ENCODE data around the gene RUSC2. TPM values are rescaled to one million over a fixed set of nuclear protein-coding genes. Genes with fewer than 3 reads are reported as not detected.

RUSC2 gene
- total and polyA plus RNA-seq, 2 donors (not counting 1 experiment from before 2014, with no cell fraction given): 0.27 to 0.76 TPM

DNA sequence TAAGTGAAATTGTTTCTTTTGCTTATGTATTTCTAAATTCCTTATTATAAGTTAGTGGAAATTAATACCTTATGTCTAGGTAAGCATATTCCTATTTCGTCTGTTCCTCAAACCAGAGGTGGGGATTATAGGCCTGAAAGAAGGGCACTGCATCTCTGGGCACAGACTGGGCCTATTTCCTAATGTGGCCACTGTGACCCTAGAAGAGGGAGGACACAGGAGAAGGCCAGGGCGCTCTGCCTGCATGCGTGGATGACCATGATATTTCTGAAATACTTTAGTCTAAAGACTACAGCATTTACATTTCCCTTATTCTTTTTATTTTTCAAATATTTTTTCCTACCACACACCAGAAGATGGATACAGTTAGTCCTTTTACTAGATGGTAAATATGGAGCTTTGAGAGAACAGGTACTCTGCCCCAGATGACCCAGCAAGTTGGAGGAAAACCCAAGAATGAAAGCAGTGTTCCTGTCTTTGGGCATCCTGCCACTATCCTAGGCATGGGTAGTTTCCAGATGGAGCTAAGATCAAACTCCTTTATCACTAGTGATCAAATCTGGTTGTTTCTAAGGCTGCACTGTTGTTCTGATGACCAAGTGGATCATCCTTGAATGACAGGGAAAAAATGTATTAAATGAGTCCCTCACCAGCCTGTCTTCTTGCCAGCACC is 27.8 kb downstream of the RUSC2 start:
- no peak overlapping the region for H2AFZ ChIP-seq (ENCODE audit: insufficient read depth, low read depth, low read length, poor library complexity, severe bottlenecking)
- H3K27ac ChIP-seq (ENCODE audit: low read length in 2 of 2): no peak overlapping the region
- DNase-seq: no peak
- H3K27me3 ChIP-seq (replicated peaks in 1 of 4; ENCODE audit: control extremely low read depth in 1 of 4, control insufficient read depth in 3 of 4, insufficient read depth in 4 of 4, low read length in 3 of 4): no peaks in the 10 kb centered on the region
- H3K36me3 ChIP-seq (replicated peaks in 1 of 2; ENCODE audit: control extremely low read depth in 1 of 2, control insufficient read depth in 1 of 2, extremely low read depth in 1 of 2, insufficient read depth in 2 of 2, low read length in 1 of 2): no peaks in the 10 kb centered on the region
- WGBS (ENCODE audit: insufficient coverage): no CpG with 5 or more reads among the region's 3 CpGs
- Mint-ChIP-seq H3K4me1 (no peaks in the 10 kb centered on the region), H3K27me3 (peaks cover 10% of the 10 kb centered on the region), H3K9me3 (ENCODE audit: insufficient read depth) (no peaks in the 10 kb centered on the region), H3K4me3 (no peak overlapping the region), H3K27ac (no peak overlapping the region)
- intact Hi-C loops (cut with micrococcal nuclease): no loop called here
- H3K4me1 ChIP-seq (ENCODE audit: control insufficient read depth in 2 of 2, insufficient read depth in 2 of 2, low read length in 2 of 2): no peaks in the 10 kb centered on the region
- H3K9me3 ChIP-seq (ENCODE audit: control extremely low read depth in 1 of 3, control insufficient read depth in 2 of 3, insufficient read depth in 1 of 3, low read length in 2 of 3): no peaks in the 10 kb centered on the region
- H3K9ac ChIP-seq (ENCODE audit: low read length): no peak overlapping the region
- H4K20me1 ChIP-seq (ENCODE audit: control insufficient read depth, insufficient read depth, low read length, poor library complexity, severe bottlenecking): no peaks in the 10 kb centered on the region
- H3K4me3 ChIP-seq (ENCODE audit: control extremely low read depth in 1 of 5, extremely low read depth in 1 of 5, insufficient read depth in 1 of 5, low read depth in 2 of 5, low read length in 4 of 5): no peak overlapping the region
- no peak overlapping the region for H3K4me2 ChIP-seq (replicated peaks; ENCODE audit: low read depth, low read length, poor library complexity, severe bottlenecking)
- ChIA-PET CTCF (no interaction called here), POLR2A (interaction anchor here (0.6 kb wide), 1 partner anchor 51 kb away, joined by 3 read pairs; no protein-coding TSS in a partner anchor)
- no peak for TF ChIP-seq CTCF (IDR thresholded peaks at IDR 0.05)
- TF ChIP-seq EZH2 (IDR thresholded peaks at IDR 0.05; ENCODE audit: borderline replicate concordance, insufficient read depth, low read depth, low read length, poor library complexity, severe bottlenecking): no peak
- ATAC-seq (ENCODE audit: low read depth): no peak
- no peaks in the 10 kb centered on the region for H3K79me2 ChIP-seq (ENCODE audit: control insufficient read depth, insufficient read depth, low read length)

GRCh38 chr9:35518225-35518821 is 28.4 kb downstream of the RUSC2 start:
- Histone ChIP-seq H3K27me3 (replicated peaks in 1 of 4; ENCODE audit: control extremely low read depth in 1 of 4, control insufficient read depth in 3 of 4, insufficient read depth in 4 of 4, low read length in 3 of 4) (no peaks in the 10 kb centered on the region), H3K4me1 (ENCODE audit: control insufficient read depth in 2 of 2, insufficient read depth in 2 of 2, low read length in 2 of 2) (no peaks in the 10 kb centered on the region), H4K20me1 (ENCODE audit: control insufficient read depth, insufficient read depth, low read length, poor library complexity, severe bottlenecking) (no peaks in the 10 kb centered on the region), H3K4me3 (ENCODE audit: control extremely low read depth in 1 of 5, extremely low read depth in 1 of 5, insufficient read depth in 1 of 5, low read depth in 2 of 5, low read length in 4 of 5) (no peak overlapping the region), H3K4me2 (replicated peaks; ENCODE audit: low read depth, low read length, poor library complexity, severe bottlenecking) (no peak overlapping the region), H3K9ac (ENCODE audit: low read length) (no peak overlapping the region), H2AFZ (ENCODE audit: insufficient read depth, low read depth, low read length, poor library complexity, severe bottlenecking) (no peak overlapping the region), H3K36me3 (replicated peaks in 1 of 2; ENCODE audit: control extremely low read depth in 1 of 2, control insufficient read depth in 1 of 2, extremely low read depth in 1 of 2, insufficient read depth in 2 of 2, low read length in 1 of 2) (no peaks in the 10 kb centered on the region), H3K79me2 (ENCODE audit: control insufficient read depth, insufficient read depth, low read length) (no peaks in the 10 kb centered on the region), H3K27ac (ENCODE audit: low read length in 2 of 2) (no peak overlapping the region), H3K9me3 (ENCODE audit: control extremely low read depth in 1 of 3, control insufficient read depth in 2 of 3, insufficient read depth in 1 of 3, low read length in 2 of 3) (no peaks in the 10 kb centered on the region)
- no peak for DNase-seq
- H3K27me3 Mint-ChIP-seq: peaks cover 6% of the 10 kb centered on the region
- no peak for TF ChIP-seq CTCF (IDR thresholded peaks at IDR 0.05)
- TF ChIP-seq EZH2 (IDR thresholded peaks at IDR 0.05; ENCODE audit: borderline replicate concordance, insufficient read depth, low read depth, low read length, poor library complexity, severe bottlenecking): no peak
- ChIA-PET POLR2A (no interaction called here), CTCF (no interaction called here)
- H3K9me3 Mint-ChIP-seq (ENCODE audit: insufficient read depth): no peaks in the 10 kb centered on the region
- ATAC-seq (ENCODE audit: low read depth): no peak
- WGBS (ENCODE audit: insufficient coverage): 100% methylated on average over 1 of the region's 4 CpGs
- H3K4me1 Mint-ChIP-seq: no peaks in the 10 kb centered on the region
- H3K4me3 Mint-ChIP-seq: no peak overlapping the region
- no peak overlapping the region for H3K27ac Mint-ChIP-seq
- intact Hi-C loops (cut with micrococcal nuclease): no loop called here

All from B cell (primary cell).